CD4-positive, CD25-positive, alpha-beta regulatory T cell (primary cell): ENCODE results near the gene ANKK1. TPM values are rescaled to one million over a fixed set of nuclear protein-coding genes. Genes with fewer than 3 reads are reported as not detected.
A peak's percentile ranks its signal among the peaks of the same experiment; 100 is the strongest.

ENCODE experiments used
- ATAC-seq, 2 donors: fragments of 150-1000 bp; cut with Tn5 transposase; one replicate each; pipeline ENCODE4 v1.10.0; 2021; ENCODE audit warnings: low read depth in 2 of 2, moderate number of reproducible peaks in 2 of 2, moderate library complexity in 1 of 2
- DNase-seq, 3 donors: peaks; one replicate each; pipeline versions ENCODE4 v3.0.0 to v3.0.0-alpha.2; 2012 to 2022; ENCODE audit warnings: mixed read lengths in 1 of 3
- H3K27ac ChIP-seq: one replicate; pipeline ENCODE4 v1.7.0; 2013; ENCODE audit warnings: mild to moderate bottlenecking, low read length; ENCODE audit not compliant: insufficient read depth, poor library complexity, severe bottlenecking
- H3K27me3 ChIP-seq: one replicate; pipeline ENCODE4 v1.7.0; 2013; ENCODE audit warnings: low read length; ENCODE audit not compliant: control insufficient read depth, insufficient read depth
- H3K36me3 ChIP-seq: one replicate; pipeline ENCODE4 v1.7.0; 2013; ENCODE audit warnings: mild to moderate bottlenecking, low read length, moderate library complexity; ENCODE audit not compliant: control insufficient read depth, insufficient read depth
- H3K4me1 ChIP-seq: 2 replicates; pipeline ENCODE4 v1.7.0; 2013; ENCODE audit warnings: mild to moderate bottlenecking, low read length; ENCODE audit not compliant: insufficient read depth, control insufficient read depth, poor library complexity, severe bottlenecking
- H3K4me3 ChIP-seq: one replicate; pipeline ENCODE4 v1.7.0; 2013; ENCODE audit warnings: low read depth, mild to moderate bottlenecking, low read length, moderate library complexity
- H3K9me3 ChIP-seq, 2 experiments: 1 replicate in 1 of 2; 2 replicates in 1 of 2; pipeline ENCODE4 v1.7.0; 2013; ENCODE audit warnings: low read length in 2 of 2, mild to moderate bottlenecking in 1 of 2, moderate library complexity in 1 of 2; ENCODE audit not compliant: control insufficient read depth in 2 of 2
- H3K27ac Mint-ChIP-seq, 3 donors: one replicate each; pipeline ENCODE4 v1.8.0; 2020 to 2022; ENCODE audit warnings: mild to moderate bottlenecking in 3 of 3, mixed read lengths in 3 of 3, moderate library complexity in 2 of 3
- H3K27me3 Mint-ChIP-seq: one replicate; pipeline ENCODE4 v1.8.0; 2022; ENCODE audit warnings: mild to moderate bottlenecking, mixed read lengths
- H3K36me3 Mint-ChIP-seq: one replicate; pipeline ENCODE4 v1.8.0; 2020; ENCODE audit warnings: mixed read lengths
- H3K4me1 Mint-ChIP-seq, 4 donors: one replicate each; pipeline ENCODE4 v1.8.0; 2020 to 2022; ENCODE audit warnings: mixed read lengths in 4 of 4, mild to moderate bottlenecking in 1 of 4
- H3K4me3 Mint-ChIP-seq, 4 donors: one replicate each; pipeline ENCODE4 v1.8.0; 2020 to 2022; ENCODE audit warnings: mild to moderate bottlenecking in 4 of 4, mixed read lengths in 4 of 4, moderate library complexity in 3 of 4
- H3K9me3 Mint-ChIP-seq, 7 donors: one replicate each; pipeline ENCODE4 v1.8.0; 2020 to 2022; ENCODE audit warnings: mixed read lengths in 7 of 7, mild to moderate bottlenecking in 3 of 7, moderate library complexity in 2 of 7
- polyA plus RNA-seq, 4 donors: library from polyadenylated mRNA; unstranded; fragments of 300-500 nt; fragmentation: Illumina TruSeq; gene quantifications; one replicate each; pipeline ENCODE4 v1.2.3, GENCODE V29; 2021
- total RNA-seq: library from RNA; stranded (reverse); gene quantifications from one replicate; pipeline ENCODE4 v1.2.3, GENCODE V29; 2022

The ANKK1 gene
- total and polyA plus RNA-seq, 5 donors from 2014 or later = 0.34 to 0.89 (median 0.67) TPM; not detected in 1

- H3K9me3 Mint-ChIP-seq = peaks cover 0 to 2% (median 0%) of the 10 kb centered on the region in 7 donors
- DNase-seq = no peak
- H3K36me3 Mint-ChIP-seq = no peaks in the 10 kb centered on the region
- Histone ChIP-seq H3K9me3 (no peaks in the 10 kb centered on the region), H3K27ac (no peak overlapping the region), H3K4me3 (no peak overlapping the region), H3K4me1 (no peaks in the 10 kb centered on the region), H3K36me3 (no peaks in the 10 kb centered on the region), H3K27me3 (no peaks in the 10 kb centered on the region)
- no peaks in the 10 kb centered on the region for H3K4me1 Mint-ChIP-seq
- peak overlapping the region in 1 of 3 donors; percentile 38 for H3K27ac Mint-ChIP-seq
- ATAC-seq = no peak
- peaks cover 6% of the 10 kb centered on the region for H3K27me3 Mint-ChIP-seq
- H3K4me3 Mint-ChIP-seq = no peak overlapping the region
Observed at GRCh38 chr11:113396690-113397089, 9.1 kb downstream of the ANKK1 start.

- Histone ChIP-seq H3K27me3 (no peaks in the 10 kb centered on the region), H3K27ac (no peak overlapping the region), H3K36me3 (no peaks in the 10 kb centered on the region), H3K4me1 (no peaks in the 10 kb centered on the region), H3K4me3 (no peak overlapping the region), H3K9me3 (no peaks in the 10 kb centered on the region)
- H3K9me3 Mint-ChIP-seq = peaks cover 0 to 2% (median 0%) of the 10 kb centered on the region in 7 donors
- ATAC-seq (no peak), DNase-seq (no peak)
- H3K36me3 Mint-ChIP-seq = no peaks in the 10 kb centered on the region
- H3K4me3 Mint-ChIP-seq = no peak overlapping the region
- peak overlapping the region in 1 of 3 donors; percentile 38 for H3K27ac Mint-ChIP-seq
- peaks cover 6% of the 10 kb centered on the region for H3K27me3 Mint-ChIP-seq
- H3K4me1 Mint-ChIP-seq = no peaks in the 10 kb centered on the region
Observed at GRCh38 chr11:113397212-113397611, 9.6 kb downstream of the ANKK1 start.

- no peaks in the 10 kb centered on the region for H3K4me1 ChIP-seq
- Mint-ChIP-seq H3K4me1 (no peaks in the 10 kb centered on the region), H3K36me3 (no peaks in the 10 kb centered on the region), H3K27me3 (peaks cover 6% of the 10 kb centered on the region), H3K27ac (no peak overlapping the region), H3K9me3 (peaks cover 0 to 2% (median 0%) of the 10 kb centered on the region in 7 donors), H3K4me3 (no peak overlapping the region)
- no peaks in the 10 kb centered on the region for H3K27me3 ChIP-seq
- no peaks in the 10 kb centered on the region for H3K9me3 ChIP-seq
- H3K36me3 ChIP-seq = no peaks in the 10 kb centered on the region
- no peak for ATAC-seq
- no peak for DNase-seq
- no peak overlapping the region for H3K4me3 ChIP-seq
- no peak overlapping the region for H3K27ac ChIP-seq
Observed at GRCh38 chr11:113397821-113398220, 10.2 kb downstream of the ANKK1 start.

- DNase-seq = no peak
- Mint-ChIP-seq H3K36me3 (no peaks in the 10 kb centered on the region), H3K27me3 (peaks cover 6% of the 10 kb centered on the region), H3K4me1 (no peaks in the 10 kb centered on the region), H3K9me3 (peaks cover 0 to 2% (median 0%) of the 10 kb centered on the region in 7 donors), H3K27ac (no peak overlapping the region), H3K4me3 (no peak overlapping the region)
- no peak overlapping the region for H3K27ac ChIP-seq
- H3K9me3 ChIP-seq = no peaks in the 10 kb centered on the region
- H3K36me3 ChIP-seq = no peaks in the 10 kb centered on the region
- no peak overlapping the region for H3K4me3 ChIP-seq
- H3K27me3 ChIP-seq = no peaks in the 10 kb centered on the region
- no peak for ATAC-seq
- H3K4me1 ChIP-seq = no peaks in the 10 kb centered on the region
Observed at GRCh38 chr11:113398669-113399430, 11.3 kb downstream of the ANKK1 start.

GRCh38 chr11:113400631-113401230, 13.2 kb downstream of the ANKK1 start:
- H3K36me3 Mint-ChIP-seq = no peaks in the 10 kb centered on the region
- H3K27ac Mint-ChIP-seq = no peak overlapping the region
- H3K27me3 Mint-ChIP-seq = peaks cover 6% of the 10 kb centered on the region

GRCh38 chr11:113401718-113402117, 14.1 kb downstream of the ANKK1 start:
- H3K4me1 Mint-ChIP-seq = no peaks in the 10 kb centered on the region
- Histone ChIP-seq H3K4me3 (no peak overlapping the region), H3K4me1 (no peaks in the 10 kb centered on the region), H3K9me3 (no peaks in the 10 kb centered on the region), H3K27ac (no peak overlapping the region), H3K27me3 (no peaks in the 10 kb centered on the region), H3K36me3 (no peaks in the 10 kb centered on the region)
- peaks cover 6% of the 10 kb centered on the region for H3K27me3 Mint-ChIP-seq
- DNase-seq (no peak), ATAC-seq (no peak)
- H3K27ac Mint-ChIP-seq = peak overlapping the region in 1 of 3 donors; percentile 32
- no peak overlapping the region for H3K4me3 Mint-ChIP-seq
- no peaks in the 10 kb centered on the region for H3K9me3 Mint-ChIP-seq
- no peaks in the 10 kb centered on the region for H3K36me3 Mint-ChIP-seq

More at GRCh38 chr11:113400631-113401230, 13.2 kb downstream of the ANKK1 start:
- Histone ChIP-seq H3K27ac (no peak overlapping the region), H3K4me1 (no peaks in the 10 kb centered on the region), H3K27me3 (no peaks in the 10 kb centered on the region), H3K36me3 (no peaks in the 10 kb centered on the region), H3K9me3 (no peaks in the 10 kb centered on the region), H3K4me3 (no peak overlapping the region)
- ATAC-seq = no peak
- DNase-seq = no peak
- peaks cover 0 to 2% (median 0%) of the 10 kb centered on the region in 7 donors for H3K9me3 Mint-ChIP-seq
- no peaks in the 10 kb centered on the region for H3K4me1 Mint-ChIP-seq
- no peak overlapping the region for H3K4me3 Mint-ChIP-seq

GRCh38 chr11:113404859-113405430, 17.4 kb downstream of the ANKK1 start:
- no peak overlapping the region for H3K4me3 ChIP-seq
- Mint-ChIP-seq H3K27ac (no peak overlapping the region), H3K4me3 (no peak overlapping the region)

More at GRCh38 chr11:113404859-113405430, 17.4 kb downstream of the ANKK1 start:
- DNase-seq = no peak
- no peak for ATAC-seq
- H3K27me3 ChIP-seq = no peaks in the 10 kb centered on the region
- no peaks in the 10 kb centered on the region for H3K4me1 ChIP-seq
- Mint-ChIP-seq H3K36me3 (no peaks in the 10 kb centered on the region), H3K9me3 (no peaks in the 10 kb centered on the region), H3K4me1 (no peaks in the 10 kb centered on the region), H3K27me3 (peaks cover 6% of the 10 kb centered on the region)
- H3K27ac ChIP-seq = no peak overlapping the region
- no peaks in the 10 kb centered on the region for H3K9me3 ChIP-seq
- no peaks in the 10 kb centered on the region for H3K36me3 ChIP-seq
